ENCODE measurements around the gene FNIP2. TPM values are rescaled to one million over a fixed set of nuclear protein-coding genes. Genes with fewer than 3 reads are reported as not detected.

The FNIP2 gene
- total RNA-seq, 3 donors from 2014 or later (not counting 1 experiment from before 2014, with no cell fraction given), result 19.4 to 22.6 (median 21.8) TPM

DNA sequence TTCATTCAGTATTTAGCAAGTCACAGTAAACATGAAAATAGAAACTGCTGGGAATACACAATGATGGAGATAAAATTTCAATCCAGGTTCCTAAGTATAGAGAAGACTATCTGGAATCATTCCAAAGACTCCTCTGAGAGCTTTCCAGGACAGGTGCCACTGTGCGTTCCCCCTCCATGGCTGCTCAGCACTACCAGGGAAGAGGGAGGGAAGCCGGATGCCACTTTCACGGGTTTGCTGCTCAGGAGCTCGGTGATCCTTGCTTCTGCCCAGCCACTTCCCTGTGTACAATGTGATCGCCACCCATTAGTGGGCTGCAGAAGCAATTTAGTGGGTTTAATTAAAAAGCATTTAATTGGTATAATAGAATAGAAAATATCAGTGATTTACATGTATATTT is 94.5 kb downstream of the FNIP2 start:
- Mint-ChIP-seq H3K4me1 (no peaks in the 10 kb centered on the region), H3K27me3 (ENCODE audit: low read depth in 2 of 2) (no peaks in the 10 kb centered on the region), H3K36me3 (peaks cover 25% of the 10 kb centered on the region), H3K27ac (no peak overlapping the region), H3K4me3 (no peak overlapping the region), H3K9me3 (no peaks in the 10 kb centered on the region)
- TF ChIP-seq, protein P1, sequence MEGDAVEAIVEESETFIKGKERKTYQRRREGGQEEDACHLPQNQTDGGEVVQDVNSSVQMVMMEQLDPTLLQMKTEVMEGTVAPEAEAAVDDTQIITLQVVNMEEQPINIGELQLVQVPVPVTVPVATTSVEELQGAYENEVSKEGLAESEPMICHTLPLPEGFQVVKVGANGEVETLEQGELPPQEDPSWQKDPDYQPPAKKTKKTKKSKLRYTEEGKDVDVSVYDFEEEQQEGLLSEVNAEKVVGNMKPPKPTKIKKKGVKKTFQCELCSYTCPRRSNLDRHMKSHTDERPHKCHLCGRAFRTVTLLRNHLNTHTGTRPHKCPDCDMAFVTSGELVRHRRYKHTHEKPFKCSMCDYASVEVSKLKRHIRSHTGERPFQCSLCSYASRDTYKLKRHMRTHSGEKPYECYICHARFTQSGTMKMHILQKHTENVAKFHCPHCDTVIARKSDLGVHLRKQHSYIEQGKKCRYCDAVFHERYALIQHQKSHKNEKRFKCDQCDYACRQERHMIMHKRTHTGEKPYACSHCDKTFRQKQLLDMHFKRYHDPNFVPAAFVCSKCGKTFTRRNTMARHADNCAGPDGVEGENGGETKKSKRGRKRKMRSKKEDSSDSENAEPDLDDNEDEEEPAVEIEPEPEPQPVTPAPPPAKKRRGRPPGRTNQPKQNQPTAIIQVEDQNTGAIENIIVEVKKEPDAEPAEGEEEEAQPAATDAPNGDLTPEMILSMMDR (IDR thresholded peaks at IDR 0.05), result no peak
- no peaks in the 10 kb centered on the region for H3K4me1 ChIP-seq (ENCODE audit: control insufficient read depth, insufficient read depth, low read length)
- H3K36me3 ChIP-seq (ENCODE audit: control insufficient read depth, insufficient read depth, low read length), result peaks cover 32% of the 10 kb centered on the region
- H3K27ac ChIP-seq (ENCODE audit: low read length), result no peak overlapping the region
- H3K27me3 ChIP-seq (ENCODE audit: control insufficient read depth, insufficient read depth, low read length), result no peaks in the 10 kb centered on the region
- intact Hi-C loops (cut with micrococcal nuclease), result no loop called here
- ATAC-seq, result no peak
- H3K4me3 ChIP-seq (ENCODE audit: low read length), result no peak overlapping the region
- no peak for DNase-seq
- H3K9me3 ChIP-seq (ENCODE audit: control insufficient read depth, insufficient read depth, low read length), result no peaks in the 10 kb centered on the region
- over 99% methylated on average over 5 of the region's 5 CpGs for WGBS (ENCODE audit: insufficient coverage)

DNA sequence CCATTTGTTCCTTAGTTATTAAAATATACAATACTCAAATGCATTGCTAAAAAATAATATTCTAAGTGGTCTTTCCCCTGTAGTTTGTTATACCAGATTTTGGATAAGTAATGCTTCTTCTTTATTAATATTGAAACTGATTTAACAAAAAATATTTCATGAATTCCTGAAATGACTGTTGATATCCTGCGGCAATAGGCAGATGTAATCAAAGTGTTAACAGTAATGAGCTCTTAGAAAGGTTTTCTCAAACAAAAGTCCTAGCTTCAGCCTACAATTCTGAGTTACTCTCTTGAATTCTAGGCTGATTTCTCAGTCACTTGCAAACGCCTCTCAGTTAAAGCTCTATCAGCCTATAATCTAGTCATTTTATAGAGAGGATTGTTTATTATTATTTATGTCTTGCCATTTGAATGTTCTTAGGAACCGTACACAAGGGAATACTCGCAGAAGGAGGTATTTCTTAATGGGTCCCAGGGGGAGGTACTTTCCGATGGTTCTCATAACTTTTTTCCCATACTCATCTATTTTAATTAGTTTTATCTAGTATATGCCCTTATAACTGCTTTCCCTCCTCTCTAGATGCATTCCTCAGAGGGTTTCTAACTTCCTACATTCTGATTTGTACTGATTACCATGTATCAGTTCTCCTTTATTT is 96.8 kb downstream of the FNIP2 start:
- ATAC-seq (no peak), DNase-seq (no peak)
- H3K4me1 ChIP-seq (ENCODE audit: control insufficient read depth, insufficient read depth, low read length), result peaks cover 3% of the 10 kb centered on the region
- no peaks in the 10 kb centered on the region for H3K27me3 ChIP-seq (ENCODE audit: control insufficient read depth, insufficient read depth, low read length)
- H3K36me3 ChIP-seq (ENCODE audit: control insufficient read depth, insufficient read depth, low read length), result peaks cover 29% of the 10 kb centered on the region
- no peak overlapping the region for H3K27ac Mint-ChIP-seq
- TF ChIP-seq, protein P1 (IDR thresholded peaks at IDR 0.05), result no peak
- H3K9me3 Mint-ChIP-seq, result no peaks in the 10 kb centered on the region
- peaks cover 37% of the 10 kb centered on the region for H3K36me3 Mint-ChIP-seq
- H3K4me3 ChIP-seq (ENCODE audit: low read length), result no peak overlapping the region
- no peaks in the 10 kb centered on the region for H3K9me3 ChIP-seq (ENCODE audit: control insufficient read depth, insufficient read depth, low read length)
- no peak overlapping the region for H3K4me3 Mint-ChIP-seq
- H3K27me3 Mint-ChIP-seq (ENCODE audit: low read depth in 2 of 2), result no peaks in the 10 kb centered on the region
- 100% methylated on average over 1 of the region's 5 CpGs for WGBS (ENCODE audit: insufficient coverage)
- peaks cover 7 to 8% of the 10 kb centered on the region in 2 donors for H3K4me1 Mint-ChIP-seq
- no peak overlapping the region for H3K27ac ChIP-seq (ENCODE audit: low read length)
- intact Hi-C loops (cut with micrococcal nuclease), result no loop called here

DNA sequence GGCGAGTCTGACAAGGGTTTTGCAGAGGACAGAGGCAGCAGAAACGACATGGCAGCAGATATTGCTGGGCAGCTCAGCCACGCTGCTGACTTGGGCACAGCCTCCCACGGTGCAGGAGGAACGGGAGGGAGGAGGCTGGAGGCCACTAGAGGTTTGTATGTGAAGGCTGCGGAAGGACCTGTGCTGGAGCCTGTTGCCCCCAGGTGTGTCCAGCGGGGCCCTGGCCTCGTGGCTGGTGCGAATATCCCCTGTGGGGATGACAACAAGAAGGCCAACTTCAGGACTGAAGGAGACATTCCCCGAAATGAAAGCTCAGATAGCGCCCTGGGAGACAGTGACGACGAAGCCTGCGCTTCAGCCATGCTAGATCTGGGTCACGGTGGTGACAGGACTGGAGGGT is 100.2 kb downstream of the FNIP2 start:
- no peak for ATAC-seq
- peaks cover 15% of the 10 kb centered on the region for H3K36me3 ChIP-seq (ENCODE audit: control insufficient read depth, insufficient read depth, low read length)
- no peak overlapping the region for H3K27ac Mint-ChIP-seq

More for the DNA sequence above, 100.2 kb downstream of the FNIP2 start:
- WGBS (ENCODE audit: insufficient coverage), result 94% methylated on average over 15 of the region's 15 CpGs
- Histone ChIP-seq H3K4me1 (ENCODE audit: control insufficient read depth, insufficient read depth, low read length) (peaks cover 8% of the 10 kb centered on the region), H3K4me3 (ENCODE audit: low read length) (no peak overlapping the region), H3K27ac (ENCODE audit: low read length) (no peak overlapping the region), H3K27me3 (ENCODE audit: control insufficient read depth, insufficient read depth, low read length) (no peaks in the 10 kb centered on the region), H3K9me3 (ENCODE audit: control insufficient read depth, insufficient read depth, low read length) (no peaks in the 10 kb centered on the region)
- Mint-ChIP-seq H3K36me3 (peaks cover 26% of the 10 kb centered on the region), H3K9me3 (no peaks in the 10 kb centered on the region), H3K4me3 (no peak overlapping the region), H3K27me3 (ENCODE audit: low read depth in 2 of 2) (peaks cover 0 to 3% of the 10 kb centered on the region in 2 donors), H3K4me1 (peaks cover 24 to 37% of the 10 kb centered on the region in 2 donors)
- intact Hi-C loops (cut with micrococcal nuclease), result no loop called here
- TF ChIP-seq, protein P1 (IDR thresholded peaks at IDR 0.05), result no peak
- no peak for DNase-seq

Data from natural killer cell (primary cell).